HG02973 (cell line): ENCODE measurements around the gene HGS.

Source experiments
- ATAC-seq: cut with Tn5 transposase; IDR thresholded peaks from one replicate; pipeline ENCODE4 v1.9.1; 2021; ENCODE audit warnings: moderate library complexity; ENCODE audit not compliant: unreplicated experiment

Gene HGS

DNA sequence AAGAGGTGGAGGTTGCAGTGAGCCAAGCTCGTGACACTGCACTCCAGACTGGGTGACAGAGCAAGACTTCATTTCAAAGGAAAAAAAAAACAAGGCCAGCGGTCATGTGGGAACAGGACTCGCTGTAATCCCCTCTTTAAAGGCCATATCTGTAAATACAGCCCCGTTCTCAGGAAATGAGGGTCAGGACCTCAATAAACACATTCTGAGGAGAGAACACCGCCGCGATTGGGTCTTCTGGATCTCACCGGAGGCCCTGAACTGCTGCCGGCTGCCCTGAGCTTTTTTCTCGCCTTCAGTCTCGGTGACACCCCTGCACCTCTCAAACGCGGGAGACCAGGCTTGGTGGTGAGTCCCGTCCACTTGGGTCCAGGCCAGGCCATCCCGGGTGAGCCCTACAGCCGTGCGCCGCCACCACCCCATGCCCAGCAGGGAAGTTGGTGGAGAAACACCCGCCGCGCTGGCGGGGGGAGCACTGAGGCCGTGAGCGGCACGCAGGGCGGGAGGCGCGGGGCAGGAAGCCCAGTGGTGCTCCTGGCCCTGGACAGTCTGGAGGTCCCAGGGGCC, 56.7 kb downstream of the HGS start:
- no peak for ATAC-seq

DNA sequence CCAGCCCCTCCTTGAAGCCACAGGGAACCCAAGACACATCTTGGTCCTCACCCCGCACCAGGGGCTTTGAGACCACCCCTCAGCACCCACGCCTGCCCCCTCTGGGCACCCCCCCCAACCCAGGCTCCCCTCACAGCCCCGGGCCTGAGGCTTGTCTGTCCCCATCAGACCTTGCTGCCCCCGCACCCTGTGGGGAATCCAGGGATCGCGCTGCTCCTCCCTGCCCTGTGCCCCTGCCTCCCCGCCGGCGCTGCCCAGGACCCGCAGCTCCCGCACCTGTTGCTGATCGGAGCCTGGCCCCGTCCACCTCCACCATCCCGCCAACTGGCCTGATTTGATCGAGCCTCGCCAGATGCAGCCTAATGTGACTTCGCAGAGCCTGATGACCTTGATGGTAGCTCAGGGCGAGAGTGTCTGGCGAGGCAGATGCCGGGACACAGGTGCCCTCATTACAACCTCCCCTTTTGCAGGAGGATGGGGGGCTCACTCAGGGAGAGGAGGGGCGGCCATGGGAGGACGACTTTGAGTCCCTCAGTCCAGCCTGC, 57.3 kb downstream of the HGS start:
- ATAC-seq: no peak

DNA sequence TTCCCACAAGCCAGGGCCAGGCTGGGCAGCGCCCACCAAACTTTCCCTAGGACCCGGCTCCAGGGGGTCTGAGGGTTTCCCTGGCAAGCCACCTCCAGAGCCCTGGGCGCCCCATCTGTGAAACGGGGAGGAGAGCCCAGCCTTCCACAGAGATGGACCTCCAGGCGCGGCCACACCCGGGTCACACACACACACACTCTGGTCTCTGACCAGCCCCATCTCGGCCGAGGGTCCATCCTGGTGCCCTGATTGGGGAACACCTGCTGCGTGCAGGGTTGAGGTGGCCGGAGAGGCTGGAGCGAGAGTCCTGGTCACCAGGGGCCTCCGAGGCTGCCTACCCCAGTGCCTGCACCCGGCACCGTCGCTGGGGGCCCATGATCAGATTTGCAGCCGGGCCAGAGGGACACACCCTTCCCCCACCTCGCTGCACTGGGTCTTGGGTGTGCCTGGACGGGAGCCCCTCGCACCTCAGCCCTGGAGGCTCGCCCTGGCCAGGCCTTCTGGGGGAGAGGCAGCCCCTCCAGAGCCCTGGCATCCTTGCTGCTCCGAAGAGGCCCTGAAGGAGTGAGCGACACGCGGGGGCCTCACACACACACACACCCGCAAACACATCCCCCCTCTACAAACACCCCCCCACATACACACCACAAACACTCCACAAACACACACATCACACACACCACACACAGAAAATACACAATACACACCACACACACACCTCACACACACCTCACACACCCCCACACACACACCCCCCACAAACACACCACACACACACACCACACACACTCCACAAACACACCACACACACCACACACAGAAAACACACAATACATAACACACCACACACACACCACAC, 58.0 kb downstream of the HGS start:
- ATAC-seq: no peak
